ENCODE measurements around the gene SUFU. TPM values are rescaled to one million over a fixed set of nuclear protein-coding genes. Genes with fewer than 3 reads are reported as not detected.
"Not testable (repeated sequence)": the region's sequence is repeated elsewhere in the genome, so short reads cannot be mapped to it uniquely, and the experiment has no call there.

SUFU gene
- total RNA-seq, result 14.0 and 17.4 TPM in 2 replicates

DNA sequence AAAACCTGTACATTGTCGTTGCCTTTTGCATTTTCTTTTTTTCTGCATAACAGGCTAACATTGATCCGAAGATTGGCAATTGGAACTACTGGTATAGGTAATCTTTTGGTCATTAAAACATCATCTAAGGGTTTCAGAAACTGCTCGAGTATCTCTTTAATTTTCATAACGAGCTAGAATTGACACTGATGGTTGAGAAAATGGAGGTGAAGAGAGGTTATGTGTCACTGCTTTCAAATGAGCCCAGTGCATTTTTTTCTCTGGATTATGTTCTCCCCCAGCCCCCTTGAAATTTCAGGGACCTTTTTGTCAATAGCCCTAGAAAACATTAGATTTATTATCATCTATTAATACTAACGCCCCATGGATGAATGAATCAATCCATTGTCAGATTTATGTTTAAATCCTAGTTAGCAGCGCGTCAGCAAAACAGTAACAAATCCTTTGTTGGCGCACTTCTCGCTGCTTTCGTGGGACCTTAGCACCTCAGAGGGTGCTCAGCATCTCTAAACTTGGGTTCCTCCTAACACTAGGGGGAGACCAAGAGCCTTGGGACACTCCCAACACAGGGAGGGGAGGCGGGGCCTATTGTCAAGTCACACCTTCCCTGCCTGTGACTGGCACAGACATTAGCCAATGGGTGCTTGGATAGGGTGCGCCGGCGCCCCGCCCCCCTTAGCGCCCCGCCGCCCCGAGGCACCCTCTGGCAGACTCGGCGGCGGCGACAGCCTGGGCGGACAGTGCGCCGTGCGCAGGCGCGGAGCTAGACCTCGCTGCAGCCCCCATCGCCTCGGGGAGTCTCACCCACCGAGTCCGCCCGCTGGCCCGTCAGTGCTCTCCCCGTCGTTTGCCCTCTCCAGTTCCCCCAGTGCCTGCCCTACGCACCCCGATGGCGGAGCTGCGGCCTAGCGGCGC, at the start of gene SUFU:
Gene SUFU, plus strand, starts transcription at position 709 of the 915 bp plus-strand sequence. Its CDS starts 181 bp downstream, at position 890.
- DNase-seq (ENCODE audit: extremely low read depth, low read depth, low spot score), result peak; percentile 95

DNA sequence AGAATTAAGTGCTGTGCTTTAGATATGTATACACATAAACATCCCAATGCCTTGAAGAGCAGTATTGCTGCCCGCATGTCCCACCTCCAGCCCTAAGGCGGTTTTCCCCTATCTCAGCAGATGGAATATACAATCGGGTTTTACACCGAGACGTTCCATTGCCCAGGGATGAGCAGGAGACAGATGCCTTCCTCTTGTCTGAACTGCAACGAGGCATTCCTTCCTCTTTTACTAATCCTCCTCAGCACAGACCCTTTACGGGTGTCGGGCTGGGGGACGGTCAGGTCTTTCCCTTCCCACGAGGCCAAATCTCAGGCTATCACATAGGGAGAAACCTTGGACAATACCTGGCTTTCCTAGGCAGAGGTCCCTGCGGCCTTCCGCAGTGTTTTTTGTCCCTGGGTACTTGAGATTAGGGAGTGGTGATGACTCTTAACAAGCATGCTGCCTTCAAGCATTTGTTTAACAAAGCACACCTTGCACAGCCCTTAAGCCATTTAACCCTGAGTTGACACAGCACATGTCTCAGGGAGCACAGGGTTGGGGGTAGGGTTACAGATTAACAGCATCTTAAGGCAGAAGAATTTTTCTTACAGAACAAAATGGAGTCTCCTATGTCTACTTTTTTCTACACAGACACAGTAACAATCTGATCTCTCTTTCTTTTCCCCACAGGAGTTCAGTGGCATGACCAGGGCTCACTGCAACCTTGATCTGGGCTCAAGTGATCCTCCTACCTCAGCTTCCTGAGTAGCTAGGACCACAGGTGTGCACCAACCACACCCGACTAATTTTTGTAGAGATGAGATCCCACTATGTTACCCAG, 48.9 kb upstream of the SUFU start:
- not testable (repeated sequence) for DNase-seq (ENCODE audit: extremely low read depth, low read depth, low spot score)

DNA sequence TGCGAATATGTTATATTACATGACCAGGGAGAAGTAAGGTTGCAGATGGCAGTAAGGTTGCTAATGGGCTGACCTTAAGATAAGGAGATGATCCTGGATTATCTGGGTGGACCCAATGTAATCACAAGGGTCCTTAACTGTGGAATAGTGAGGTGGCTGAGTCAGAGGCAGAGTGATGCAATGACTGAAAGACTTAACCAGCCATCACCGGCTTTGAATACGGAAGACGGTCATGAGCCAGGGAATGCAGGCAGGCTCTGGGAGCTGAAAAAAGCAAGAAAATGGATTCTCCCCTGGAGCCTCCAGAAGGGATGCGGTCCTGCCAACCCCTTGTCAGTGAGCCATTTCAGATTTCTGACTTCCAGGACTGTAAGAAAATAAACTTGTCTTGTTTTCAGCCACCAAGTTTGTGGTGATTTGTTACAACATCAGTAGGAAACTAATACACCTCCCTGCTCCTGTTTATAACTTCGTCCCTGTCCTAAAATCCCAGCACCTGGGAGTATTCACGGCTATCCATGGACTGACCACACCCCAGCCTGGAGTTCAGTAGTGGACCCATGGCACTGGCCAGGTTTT, 47.8 kb upstream of the SUFU start:
- no peak for DNase-seq (ENCODE audit: extremely low read depth, low read depth, low spot score)

DNA sequence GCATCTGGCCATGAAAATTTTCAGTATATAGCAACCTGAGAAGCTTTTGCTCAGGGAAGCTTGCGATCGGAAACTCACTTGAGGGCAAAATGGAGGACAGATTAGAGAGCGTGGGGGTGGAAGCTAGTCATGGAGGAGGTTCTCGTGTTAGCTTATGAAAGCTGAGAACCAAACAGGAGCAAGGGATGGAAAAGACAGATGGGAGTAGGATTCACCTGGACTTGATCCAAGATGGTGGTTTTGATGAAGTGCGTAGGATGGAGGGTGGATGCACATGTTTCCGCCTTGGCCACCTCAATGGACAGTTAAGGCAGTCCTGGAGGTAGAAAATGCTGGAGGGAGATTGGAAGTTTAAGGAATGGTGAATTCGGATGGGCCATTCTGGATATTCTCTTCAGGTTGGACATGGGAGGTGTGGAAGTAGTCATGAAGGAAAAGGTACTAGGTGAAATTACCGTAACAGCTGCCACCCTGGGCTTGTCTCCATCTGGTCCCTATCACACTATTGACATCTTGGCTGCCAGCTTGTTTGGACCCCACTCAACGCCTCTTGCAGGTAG, 46.1 kb upstream of the SUFU start:
- no peak for DNase-seq (ENCODE audit: extremely low read depth, low read depth, low spot score)

DNA sequence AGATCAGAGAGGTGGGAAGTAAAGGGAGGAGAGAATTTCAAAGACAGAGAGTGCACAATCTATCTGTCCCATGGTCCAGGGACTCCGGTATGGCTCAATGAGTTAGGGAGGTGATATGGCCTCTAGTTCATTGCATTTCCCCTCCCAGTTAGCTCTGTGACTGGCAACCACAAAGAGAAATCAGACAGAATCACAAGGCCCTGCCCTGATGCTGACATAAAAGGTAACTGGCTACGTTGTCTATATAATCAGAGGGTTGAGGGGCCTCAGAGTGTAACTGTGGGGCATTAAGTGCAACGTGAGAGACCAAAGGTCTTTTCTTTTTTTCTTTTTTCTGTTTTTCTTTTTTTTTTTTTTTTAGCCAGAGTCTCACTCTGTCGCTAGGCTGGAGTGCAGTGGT, 45.1 kb upstream of the SUFU start:
- DNase-seq (ENCODE audit: extremely low read depth, low read depth, low spot score), result no peak

DNA sequence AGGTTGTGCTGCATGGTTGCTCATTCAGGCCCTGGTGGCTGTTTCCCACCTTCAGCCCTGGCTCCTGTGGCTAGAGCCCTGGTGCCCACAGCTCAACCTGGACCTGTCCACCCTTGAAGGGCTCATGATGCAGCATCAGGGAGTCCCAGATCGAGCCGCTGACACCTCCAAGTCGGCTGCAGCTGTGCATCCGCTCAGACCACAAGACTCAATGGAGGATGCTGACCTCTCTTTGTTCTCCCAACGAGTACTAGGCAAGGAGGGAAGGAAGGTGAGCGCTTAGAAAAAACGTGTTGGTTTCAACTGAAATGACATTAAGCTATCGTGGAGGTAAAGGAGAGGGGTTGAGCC, 43.0 kb upstream of the SUFU start:
- no peak for DNase-seq (ENCODE audit: extremely low read depth, low read depth, low spot score)

DNA sequence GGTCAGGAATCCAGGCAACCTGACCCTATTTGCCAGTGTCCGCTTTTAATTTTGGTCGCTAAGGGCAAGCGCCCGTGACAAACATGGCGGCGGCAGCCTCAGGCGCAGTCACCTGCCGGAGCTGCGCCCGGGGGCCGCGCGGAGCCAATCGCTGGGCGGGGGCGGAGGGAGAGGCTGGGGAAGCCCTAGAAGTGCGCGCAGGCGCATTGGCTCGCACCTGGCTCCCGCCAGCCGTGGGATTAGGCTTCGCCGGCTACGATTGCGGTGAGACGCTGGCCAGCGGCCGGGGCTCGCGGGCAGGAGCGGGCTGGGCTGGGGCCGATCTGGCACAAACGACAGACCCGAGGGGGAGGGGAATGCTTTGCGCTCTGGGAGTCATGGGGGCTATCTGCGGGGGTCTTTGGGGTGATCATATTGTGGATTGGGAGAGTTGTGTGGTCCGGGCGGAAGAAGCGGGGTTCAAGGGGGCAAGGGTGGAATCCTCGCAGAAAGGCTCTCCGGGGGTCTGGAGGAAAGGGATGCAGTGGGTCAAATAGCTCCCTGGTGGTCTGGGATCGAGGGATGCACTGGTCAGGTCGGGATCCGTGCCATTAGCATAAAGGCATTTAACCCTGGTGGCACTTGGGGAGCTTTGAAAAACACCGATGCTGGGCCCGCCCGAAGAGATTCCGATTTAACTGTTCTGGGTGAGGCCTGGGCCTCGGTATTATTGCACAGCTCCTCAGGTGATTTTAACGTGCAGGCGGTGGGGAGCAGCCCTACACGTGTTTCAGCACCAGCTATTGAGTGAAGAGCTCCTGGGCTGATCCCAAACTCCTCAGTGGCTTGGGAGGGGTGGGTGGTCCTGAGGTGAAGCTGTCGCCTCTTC, 42.4 kb upstream of the SUFU start:
- no peak for DNase-seq (ENCODE audit: extremely low read depth, low read depth, low spot score)

DNA sequence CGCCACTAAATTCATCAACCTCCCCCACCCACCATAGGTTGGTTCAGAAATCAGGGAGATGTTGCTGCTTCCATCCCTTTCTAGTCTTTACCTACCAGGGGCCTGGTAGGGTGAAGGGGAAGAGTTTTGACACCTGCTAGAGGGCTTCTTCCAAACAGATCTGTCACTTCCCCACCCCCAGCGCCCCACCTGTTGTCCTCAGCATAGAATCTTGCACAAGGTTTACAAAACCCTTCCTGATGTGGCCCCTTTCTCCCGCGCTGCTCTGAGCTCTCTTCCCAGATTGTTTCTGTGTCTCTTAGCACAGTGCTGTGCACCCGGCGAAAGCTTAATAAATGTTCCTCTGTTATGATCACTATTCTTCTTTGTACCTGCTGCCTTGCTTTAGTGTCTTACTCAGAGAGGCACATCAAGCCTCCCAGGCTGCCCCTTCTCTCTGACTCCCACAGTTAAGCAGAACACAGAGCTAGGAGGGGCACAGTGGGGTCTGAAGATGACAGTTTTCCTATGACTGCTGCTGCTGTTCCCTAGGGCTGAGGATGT, 41.2 kb upstream of the SUFU start:
- no peak for DNase-seq (ENCODE audit: extremely low read depth, low read depth, low spot score)

DNA sequence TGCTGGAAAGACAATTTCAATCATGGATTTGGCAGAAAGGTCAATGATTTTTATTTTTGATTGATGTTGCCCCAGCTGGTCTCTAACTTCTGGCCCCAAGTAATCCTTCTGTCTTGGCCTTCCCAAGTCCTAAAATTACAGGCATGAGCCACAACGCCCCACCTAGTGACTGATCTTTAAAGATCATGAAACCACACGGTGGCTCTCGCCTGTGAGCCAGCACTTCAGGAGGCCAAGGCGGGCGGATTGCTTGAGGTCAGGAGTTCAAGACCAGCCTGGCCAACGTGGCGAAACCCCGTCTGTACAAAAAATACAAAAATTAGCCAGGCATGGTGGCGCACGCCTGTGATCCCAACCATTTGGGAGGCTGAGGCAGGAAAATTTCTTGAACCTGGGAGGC, 39.8 kb upstream of the SUFU start:
- DNase-seq (ENCODE audit: extremely low read depth, low read depth, low spot score), result no peak

DNA sequence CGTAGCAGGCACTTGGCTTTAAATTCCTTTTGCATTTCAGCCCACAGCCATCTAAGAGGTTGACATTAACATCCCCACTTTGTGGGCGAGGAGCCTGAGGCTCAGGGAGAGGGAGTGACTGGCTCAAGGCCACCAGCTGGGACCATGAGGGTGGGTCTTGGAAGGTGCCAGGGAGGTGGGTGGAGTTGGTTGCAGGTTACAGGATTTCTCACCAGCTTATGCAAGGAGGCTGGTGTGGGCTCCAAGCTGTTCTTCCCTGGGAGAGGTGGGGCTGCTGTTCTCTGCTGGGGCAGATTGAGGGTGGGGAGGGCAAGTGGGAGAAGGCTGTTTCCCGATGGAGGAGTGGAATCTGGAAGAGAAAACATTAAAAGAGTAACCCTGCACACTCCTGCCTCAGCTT, 38.3 kb upstream of the SUFU start:
- DNase-seq (ENCODE audit: extremely low read depth, low read depth, low spot score), result no peak

DNA sequence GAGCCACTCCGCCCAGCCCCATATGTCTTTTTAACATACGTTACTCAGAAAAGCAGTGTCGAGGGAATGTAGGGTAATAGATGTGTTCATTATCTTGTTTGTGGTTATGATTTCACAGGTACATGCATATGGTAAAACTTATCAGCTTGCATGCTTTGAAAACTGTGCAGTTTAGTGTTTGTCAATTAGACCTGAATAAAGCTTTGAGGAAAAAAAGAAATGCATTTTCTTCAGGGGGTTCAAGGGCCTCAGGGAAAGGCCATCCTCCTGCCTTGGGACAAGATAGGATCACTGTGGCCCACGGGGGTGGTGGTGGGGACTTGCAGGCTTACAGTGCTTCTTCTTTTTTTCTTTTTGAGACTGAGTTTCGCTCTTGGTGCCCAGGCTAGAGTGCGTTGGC, 36.5 kb upstream of the SUFU start:
- no peak for DNase-seq (ENCODE audit: extremely low read depth, low read depth, low spot score)

DNA sequence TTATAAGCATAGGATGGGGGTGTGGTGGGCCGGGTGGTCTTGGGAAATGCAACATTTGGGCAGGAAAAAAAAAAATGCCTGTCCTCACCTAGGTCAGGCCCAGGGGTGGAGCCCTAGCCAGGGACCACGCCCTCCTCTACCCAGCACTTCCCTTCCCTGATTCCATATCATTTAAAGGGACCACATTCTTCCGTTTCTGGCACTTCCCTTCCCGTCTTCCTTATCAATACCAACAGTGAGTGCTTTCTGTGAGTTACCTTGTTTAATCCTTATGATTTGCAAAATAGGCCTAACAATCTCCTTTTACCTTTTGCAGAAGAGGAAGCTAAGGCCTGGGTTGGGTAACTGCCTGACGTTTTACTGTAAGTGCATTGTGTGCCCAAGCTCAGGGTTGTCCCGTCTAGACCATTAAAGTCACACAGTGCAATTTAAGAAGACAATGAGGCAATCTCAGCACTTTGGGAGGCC, 35.8 kb upstream of the SUFU start:
- no peak for DNase-seq (ENCODE audit: extremely low read depth, low read depth, low spot score)

DNA sequence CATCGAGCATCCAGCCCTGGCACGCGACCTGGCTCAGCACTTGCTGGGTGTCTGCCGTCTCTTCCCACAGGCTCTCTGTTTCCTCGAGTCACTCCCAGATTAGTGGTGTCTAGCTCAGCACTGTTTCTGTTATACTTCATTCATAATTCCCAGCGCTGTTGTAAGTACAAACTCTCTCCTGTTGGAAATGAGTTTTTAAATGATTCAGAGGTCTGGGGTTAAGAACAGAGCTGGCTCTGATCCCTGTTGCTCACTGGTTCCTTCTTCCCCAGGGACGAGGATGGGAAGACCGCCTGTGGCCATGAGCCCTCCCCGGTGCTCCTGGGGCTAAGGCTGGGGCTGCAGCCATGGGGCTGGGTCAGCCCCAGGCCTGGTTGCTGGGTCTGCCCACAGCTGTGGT, 35.1 kb upstream of the SUFU start:
- DNase-seq (ENCODE audit: extremely low read depth, low read depth, low spot score), result no peak

DNA sequence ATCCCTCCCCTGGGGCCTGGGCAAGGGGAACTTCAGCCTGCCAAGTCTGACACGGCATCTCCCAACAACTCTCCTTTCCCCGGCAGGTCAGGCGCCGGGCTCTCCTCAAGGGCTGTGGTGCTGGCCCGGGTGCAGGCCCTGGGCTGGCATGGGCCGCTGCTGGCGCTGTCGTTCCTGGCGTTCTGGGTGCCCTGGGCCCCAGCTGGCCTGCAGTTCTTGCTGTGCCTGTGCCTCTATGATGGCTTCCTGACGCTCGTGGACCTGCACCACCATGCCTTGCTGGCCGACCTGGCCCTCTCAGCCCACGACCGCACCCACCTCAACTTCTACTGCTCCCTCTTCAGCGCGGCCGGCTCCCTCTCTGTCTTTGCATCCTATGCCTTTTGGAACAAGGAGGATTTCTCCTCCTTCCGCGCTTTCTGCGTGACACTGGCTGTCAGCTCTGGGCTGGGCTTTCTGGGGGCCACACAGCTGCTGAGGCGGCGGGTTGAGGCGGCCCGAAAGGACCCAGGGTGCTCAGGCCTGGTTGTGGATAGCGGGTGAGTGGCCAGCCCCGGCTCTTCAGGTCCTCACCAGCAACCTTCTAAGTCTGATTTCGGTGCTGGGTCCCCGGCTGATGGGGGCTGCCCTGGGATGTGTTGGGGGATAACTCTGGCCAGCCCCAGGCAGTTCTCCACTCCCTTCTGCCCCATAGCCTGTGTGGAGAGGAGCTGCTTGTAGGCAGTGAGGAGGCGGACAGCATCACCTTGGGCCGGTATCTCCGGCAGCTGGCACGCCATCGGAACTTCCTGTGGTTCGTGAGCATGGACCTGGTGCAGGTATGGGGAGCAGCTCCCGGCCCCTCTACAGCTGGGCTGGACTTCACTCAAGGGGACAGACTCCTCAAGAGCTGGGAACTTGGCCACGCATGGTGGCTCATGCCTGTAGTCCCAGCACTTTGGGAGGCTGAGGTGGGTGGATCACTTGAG, 32.9 kb upstream of the SUFU start:
- no peak for DNase-seq (ENCODE audit: extremely low read depth, low read depth, low spot score)

DNA sequence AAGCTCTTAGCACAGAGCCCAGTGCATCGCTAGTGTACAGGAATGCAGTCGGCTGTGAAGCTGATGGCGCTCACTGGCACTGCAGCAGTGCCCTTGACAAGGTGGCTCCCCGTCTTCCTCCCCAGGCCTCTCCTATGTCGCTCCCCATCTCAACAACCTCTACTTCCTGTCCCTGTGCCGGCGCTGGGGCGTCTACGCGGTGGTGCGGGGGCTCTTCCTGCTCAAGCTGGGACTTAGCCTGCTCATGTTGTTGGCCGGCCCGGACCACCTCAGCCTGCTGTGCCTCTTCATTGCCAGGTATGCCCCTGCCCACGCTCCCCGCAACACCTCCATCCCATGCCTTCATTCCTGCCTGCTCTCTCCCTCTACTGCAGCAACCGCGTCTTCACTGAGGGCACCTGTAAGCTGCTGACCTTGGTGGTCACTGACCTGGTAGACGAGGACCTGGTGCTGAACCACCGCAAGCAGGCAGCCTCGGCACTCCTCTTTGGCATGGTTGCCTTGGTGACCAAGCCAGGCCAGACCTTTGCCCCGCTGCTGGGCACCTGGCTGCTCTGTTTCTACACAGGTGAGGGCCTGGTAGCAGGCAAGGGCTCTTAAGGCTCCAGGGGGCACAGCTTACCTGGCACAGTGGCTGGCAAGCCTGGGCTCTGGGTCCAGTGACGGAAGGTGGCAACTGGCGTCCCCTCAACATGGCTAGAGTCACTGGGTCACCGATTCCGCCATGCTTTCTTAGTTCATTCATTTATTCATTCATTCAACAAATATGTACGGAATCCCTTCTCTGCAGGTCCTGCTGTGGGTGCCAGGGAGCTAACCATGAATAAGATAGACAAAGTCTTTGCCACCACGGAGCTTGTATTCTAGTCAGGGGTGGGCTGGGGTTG, 30.1 kb upstream of the SUFU start:
- DNase-seq (ENCODE audit: extremely low read depth, low read depth, low spot score), result no peak

DNA sequence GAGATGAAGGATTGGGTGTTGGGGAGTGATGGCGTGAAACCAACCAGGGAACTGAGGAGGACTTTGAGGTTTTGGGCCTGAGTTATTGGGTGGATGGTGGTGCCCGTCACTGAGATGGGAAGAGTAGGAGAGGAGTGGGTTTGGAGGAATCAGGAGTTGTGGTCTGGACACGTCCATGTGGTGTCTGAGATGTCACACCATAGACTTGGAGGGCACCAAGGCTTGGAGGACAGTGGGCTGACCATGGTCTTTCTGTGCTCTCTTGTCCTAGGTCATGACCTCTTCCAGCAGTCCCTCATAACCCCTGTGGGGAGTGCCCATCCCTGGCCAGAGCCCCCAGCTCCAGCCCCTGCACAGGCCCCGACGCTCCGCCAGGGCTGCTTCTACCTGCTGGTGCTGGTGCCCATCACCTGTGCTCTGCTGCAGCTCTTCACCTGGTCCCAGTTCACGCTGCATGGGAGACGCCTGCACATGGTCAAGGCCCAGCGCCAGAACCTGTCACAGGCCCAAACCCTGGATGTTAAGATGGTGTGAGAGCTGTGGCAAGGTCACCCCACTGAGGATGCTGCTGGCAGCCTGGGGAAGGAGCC, 28.2 kb upstream of the SUFU start:
- no peak for DNase-seq (ENCODE audit: extremely low read depth, low read depth, low spot score)

DNA sequence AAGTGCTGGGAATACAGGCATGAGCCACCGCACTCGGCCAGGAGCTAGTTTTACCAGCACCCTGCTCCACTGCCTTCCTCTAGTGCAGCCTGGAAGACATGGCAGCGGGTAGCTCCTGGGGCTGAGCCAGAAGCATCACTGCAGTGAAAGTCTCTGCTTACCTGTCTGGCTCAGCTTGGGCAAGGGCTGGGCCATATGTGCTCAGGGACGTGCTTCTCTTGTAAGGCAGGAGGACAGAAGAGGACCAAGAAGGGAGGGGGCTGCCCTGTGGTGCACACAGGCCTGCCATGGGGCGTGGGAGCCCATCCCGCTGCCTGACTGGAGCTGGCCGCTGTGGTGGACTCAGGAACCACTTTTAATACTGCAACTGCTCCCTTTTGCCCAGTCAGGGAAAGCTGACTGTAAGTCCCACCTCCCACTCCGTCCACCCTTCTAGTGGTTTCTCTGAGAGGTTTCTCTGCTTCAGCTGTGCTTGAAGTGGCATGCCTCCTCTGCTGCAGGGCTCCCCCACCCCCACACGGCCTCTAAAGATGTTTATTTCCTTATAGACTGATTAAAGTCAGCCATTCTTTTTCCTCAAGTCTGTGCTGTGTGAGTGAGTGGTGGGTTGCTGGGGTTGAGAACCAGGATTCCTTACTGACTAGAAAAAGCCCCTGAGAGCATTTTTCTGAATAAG, 27.2 kb upstream of the SUFU start:
- DNase-seq (ENCODE audit: extremely low read depth, low read depth, low spot score), result no peak

Measured in glomerular endothelial cell (primary cell).